SIG-M5 (cell line): ENCODE results near the gene FCER2.

Experiments used
- DNase-seq: peaks from one replicate; lab custom pipeline; 2025; lab: John Stamatoyannopoulos, UW

FCER2 gene

DNA sequence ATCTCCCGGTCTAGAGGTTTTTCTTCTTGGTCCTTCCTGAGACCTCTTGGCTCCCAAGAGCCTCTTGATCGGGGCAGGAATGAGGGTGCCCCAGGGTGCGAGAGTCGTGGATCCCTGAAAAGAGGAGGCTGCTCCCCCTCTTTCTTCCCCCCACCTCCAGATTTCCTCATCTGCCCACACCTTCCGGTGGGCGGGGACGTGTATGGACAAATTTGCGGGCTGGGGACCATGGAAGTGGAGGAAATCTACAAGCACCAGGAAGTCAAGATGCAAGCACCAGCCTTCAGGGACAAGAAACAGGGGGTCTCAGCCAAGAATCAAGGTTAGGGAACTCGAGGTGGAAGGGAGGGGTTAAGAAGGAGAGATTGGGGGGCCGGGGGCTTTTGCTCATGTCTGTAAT, 25.1 kb downstream of the FCER2 start, which contains the start of gene MCEMP1:
Gene MCEMP1, plus strand, starts transcription at position 237 of the 400 bp plus-strand sequence. Its CDS starts 31 bp downstream, at position 268.
- DNase-seq: no peak

DNA sequence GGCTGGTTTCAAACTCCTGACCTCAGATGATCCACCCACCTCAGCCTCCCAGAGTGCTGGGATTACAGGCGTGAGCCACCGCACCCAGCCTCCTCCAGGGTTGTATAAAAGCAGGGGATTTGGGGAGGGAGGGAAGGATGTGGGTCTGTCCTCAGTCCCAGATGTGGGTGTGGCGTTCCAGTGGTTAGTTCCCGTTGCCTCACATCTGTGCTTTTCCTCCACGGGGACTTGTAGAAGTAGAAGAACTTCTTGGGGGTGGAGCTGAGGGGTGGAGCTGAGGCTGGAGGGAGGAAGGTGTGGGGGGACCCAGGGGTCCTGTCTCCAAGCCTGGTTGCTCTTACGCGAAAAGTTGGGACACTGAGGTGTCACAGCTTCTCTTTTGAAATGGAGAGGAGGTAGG, 25.6 kb downstream of the FCER2 start:
- peak; percentile 73 for DNase-seq

DNA sequence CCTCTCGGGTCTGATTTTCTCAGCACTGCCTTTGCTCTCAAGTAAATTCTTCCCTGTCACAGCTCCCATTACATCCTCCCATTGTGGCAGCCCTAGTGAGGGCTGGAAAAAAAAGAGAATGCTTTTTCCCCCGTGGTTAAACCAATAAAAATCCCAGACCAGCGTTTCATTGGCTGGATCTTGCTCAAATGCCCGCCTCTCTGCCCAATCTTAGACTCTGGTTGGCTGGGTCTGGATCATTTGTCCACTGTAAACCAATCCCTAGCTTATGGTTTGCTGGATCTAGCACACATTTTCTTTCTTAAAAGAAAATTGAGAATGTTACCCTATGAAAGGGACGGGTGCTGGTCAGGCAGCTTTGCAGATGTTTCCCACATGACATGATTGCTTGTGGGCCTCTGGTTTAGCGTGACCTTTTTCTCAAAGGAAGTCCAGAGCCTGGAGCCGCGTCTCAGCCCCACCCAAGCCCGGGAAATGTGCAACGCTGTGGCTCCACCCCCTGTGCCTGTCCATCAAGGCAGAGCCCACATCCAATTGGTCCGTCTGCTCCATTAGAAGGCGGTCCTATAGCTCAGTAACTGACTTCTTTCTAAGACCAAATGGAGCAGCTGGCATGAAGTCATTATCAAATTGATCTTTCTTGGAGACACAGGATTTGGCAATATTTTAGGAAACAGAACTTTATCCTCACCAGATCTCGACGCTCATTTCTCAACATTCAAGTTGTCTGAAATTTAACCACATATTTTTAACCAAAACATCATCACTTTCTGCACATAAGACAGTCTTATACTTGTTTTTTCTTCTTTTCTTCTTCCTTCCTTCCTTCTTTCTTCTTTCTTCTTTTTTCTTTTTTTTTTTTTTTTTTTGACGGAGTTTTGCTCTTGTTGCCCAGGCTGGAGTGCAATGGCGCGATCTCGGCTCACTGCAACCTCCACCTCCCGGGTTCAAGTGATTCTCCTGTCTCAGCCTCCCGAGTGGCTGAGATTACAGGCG, 27.6 kb downstream of the FCER2 start:
- DNase-seq: peak; percentile 86

DNA sequence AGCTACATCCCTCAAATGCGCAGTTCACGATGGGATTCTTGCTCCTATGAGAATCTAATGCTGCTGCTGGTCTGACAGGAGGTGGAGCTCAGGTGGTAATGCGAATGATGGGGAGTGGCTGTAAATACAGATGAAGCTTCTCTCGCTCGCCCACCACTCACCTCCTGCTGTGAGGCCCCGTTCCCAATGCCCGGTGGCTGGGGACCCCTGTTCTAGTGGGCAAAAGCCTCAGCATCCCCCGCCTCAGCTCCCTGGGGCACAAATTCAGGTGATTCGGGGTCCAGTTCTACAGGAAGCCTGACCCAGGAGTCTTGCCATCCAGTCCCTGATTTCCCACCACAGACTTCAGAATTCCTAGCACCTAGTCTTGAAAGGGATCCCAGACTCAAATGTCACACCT, 29.4 kb downstream of the FCER2 start:
- DNase-seq: no peak

DNA sequence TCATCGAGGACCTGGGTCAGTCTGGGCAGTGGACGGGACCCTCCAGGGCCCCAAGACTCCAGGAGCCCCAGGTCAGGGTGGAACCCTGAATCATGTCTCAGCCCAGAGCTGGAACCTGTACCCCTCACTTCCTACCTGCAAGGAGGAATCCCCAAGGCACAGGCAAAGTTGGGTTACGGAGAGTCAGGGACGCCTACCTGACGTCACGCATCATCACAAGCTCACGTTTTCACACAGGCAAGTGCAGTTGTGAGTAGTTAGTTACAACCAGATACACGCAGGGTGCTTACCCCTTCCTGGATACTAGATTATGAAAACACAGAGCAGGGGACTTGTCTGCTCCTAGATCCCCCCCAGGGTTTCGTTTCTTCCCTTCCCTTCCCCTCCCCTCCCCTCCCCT, 31.1 kb downstream of the FCER2 start:
- no peak for DNase-seq

DNA sequence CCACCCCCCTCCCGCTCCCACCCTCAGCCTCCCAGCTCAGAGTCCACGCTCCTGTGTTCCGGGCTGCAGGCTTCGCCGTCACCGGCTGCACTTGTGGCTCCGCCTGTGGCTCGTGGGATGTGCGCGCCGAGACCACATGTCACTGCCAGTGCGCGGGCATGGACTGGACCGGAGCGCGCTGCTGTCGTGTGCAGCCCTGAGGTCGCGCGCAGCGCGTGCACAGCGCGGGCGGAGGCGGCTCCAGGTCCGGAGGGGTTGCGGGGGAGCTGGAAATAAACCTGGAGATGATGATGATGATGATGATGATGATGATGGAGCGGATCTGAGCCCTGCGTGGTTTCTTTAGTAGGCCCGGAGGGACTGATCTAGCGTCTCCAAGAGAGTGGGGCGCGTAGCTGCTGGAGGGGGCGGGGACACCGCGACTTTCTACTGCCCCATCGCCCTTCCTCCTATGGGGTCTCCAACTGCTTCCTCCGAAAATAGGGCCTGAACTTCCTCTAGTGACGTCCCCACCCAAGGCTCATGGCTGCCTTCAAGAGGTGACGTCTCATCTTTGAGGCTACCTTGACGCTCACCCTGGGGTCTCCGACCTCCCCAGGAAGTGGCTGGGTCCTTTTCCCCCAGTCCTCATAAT, 31.7 kb downstream of the FCER2 start:
- DNase-seq: no peak

DNA sequence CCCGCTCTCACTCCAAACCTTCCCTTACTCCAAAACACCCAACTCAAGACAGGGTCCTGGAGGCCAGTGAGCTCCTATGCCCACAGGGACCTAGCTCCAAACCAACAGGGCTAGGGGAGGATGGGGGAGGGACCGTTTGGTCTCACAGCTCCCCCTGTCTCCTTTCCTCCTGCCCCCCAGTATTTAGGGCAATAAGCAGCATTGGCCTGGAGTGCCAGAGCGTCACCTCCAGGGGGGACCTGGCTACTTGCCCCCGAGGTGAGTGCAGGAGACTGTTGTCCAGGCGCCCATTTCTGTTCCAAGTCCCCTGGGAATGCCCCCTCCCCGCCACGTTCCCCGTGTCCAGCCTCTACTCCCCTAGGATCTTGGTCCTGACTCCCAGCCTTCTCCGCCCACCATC, 32.3 kb downstream of the FCER2 start:
- DNase-seq: no peak

DNA sequence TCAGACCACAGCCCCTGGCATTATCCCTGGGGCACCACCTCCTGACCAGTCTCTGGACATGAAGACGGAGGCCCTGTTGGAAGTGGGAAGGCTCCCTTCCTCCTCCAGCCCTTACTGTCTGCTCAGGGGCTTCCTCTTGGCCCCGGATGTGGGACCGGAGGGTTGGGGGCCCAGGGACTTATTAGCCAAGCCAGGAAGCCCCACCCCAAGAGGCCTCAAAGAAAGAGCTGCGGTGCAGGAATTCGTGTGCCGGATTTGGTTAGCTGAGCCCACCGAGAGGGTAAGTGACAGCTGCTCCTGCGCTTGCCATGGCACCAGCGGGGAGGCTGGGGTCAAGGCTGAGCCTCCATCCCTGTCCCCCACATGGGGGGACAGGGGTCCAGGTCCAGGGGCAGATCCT, 33.1 kb downstream of the FCER2 start, which contains the start of gene RETN:
Gene RETN, plus strand, starts transcription at position 208 of the 400 bp plus-strand sequence. CDS start 278 bp downstream, outside the sequence.
- no peak for DNase-seq

DNA sequence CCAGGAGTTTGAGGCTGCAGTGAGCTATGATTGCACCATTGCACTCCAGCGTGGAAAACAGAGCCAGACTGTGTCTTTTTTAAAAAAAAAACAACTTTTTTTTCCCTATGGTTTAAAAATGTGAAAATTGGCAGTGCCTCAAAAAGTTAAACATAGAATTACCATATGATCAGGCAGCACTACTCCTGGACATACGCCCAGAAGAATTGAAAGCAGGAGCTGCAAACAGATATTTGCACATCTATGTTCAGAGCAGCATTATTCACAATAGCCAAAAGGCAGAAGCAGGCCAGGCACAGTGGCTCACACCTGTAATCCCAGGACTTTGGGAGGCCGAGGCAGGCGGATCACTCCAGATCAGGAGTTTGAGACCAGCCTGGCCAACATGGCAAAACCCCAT, 36.9 kb downstream of the FCER2 start:
- DNase-seq: no peak

DNA sequence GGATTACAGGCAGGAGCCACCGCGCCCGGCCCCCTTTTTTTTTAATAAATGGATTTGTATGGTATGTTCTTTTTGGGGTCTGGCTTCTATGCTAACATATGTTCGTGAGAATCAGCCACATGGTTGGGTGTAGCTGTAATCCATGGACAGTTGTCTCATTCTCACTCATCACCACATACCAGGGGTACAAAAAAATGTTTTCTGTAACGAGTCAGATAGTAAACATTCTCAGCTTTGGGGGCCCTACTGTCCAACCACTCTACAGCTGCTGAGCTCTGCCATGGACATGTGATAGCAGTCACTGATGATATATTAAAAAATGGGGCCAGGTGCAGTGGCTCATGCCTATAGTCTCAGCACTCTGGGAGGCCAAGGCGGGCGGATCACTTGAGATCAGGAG, 38.2 kb downstream of the FCER2 start:
- no peak for DNase-seq

DNA sequence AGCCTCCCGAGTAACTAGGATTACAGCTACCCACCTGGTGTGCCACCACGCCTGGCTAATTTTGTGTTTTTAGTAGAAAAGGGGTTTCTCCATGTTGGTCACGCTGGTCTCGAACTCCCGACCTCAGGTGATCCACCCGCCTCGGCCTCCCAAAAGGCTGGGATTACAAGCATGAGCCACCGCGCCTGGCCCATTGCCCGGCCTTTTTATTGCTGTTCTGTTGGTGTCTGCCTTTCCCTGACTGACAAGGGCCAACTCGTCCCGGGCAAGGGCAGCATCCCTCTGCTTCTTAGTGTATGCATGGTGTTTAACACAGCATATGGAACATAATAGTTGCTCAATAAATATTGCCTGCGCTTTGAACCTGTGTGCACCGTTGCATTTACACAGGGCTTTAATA, 39.3 kb downstream of the FCER2 start:
- DNase-seq: no peak

DNA sequence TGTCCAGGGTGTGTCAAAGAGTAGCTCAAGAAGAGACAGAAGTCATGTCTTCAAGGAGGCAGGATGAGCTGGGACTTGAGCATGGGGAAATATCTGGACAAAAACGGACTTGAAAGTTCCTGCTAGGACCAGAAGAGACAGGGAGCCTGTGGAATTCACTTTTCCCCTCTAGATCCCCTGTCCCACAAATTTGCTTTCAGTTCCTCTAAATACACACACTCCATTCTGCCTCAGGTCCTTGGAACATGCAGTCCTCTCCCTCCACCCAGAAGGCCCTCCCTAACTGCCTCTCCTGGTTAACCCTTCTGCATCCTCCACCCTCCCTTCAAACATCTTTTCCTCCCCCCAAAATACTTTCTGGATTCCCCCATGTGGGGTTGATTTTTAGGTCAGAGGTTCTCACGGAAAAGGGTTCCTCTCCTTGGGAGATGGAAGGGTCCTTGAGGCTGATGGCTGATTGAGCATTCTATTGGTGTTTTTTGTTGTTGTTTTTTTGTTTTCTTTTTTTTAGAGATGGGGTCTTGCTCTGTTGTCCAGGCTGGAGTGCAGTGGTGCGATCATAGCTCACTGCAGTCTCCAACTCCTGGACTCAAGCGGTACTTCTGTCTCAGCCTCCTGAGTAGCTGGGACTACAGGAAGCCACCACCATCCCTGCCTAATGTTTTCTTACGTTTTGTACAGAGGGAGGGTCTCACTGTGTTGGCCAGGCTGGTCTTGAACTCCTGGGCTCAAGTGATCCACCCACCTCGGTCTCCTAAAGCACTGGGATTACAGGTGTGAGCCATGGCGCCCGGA, 40.0 kb downstream of the FCER2 start:
- DNase-seq: no peak

DNA sequence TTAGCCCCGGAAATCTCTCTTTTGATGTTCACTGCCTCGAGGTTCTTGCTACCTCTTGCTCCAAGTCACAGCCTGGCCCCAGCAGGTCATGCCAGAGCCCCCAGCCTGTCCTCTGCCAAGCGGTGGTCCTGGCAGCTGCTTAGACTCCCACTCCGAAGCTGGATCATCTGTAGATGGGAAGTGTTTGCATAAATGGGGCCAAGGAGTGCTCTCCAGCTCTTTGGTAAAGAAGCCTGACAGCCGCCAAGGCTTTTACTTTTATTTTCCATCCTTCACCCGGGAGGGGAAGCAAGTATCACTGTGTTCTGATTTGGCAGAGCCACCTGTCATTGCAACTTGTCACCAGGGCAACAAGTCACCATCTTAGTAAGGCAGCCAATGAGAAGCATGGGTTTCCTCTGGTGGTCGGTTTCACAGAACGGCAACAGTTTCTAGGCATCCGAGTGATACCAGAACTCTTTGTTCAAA, 43.7 kb downstream of the FCER2 start:
- DNase-seq: no peak

DNA sequence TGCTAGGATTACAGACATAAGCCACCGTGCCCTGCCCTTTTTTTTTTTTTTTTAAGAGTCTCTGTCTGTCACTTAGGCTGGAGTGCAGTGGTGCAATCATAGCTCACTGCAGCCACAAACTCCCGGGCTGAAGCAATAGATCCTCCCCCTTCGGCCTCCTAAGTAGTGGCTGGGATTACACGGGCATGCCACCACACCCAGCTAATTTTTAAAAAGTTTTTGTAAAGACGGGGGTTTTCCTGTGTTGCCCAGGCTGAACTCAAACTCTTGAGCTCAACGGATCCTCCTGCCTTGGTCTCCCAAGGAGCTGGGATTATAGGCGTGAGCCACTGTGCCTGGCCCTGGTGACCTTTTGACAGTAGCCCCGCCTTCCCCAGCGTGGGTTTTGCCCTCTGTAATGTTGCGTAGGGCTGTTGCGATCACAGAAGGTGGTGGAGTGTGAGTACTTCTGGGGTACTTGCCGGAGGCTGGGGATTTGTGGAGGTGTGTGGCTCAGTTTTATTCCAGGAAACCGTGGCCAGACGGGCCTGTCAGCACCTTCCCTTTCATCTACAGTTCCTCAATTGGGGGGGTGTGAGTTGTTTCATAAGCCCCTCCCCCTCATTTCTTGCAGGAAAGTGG, 44.7 kb downstream of the FCER2 start:
- DNase-seq: peak; percentile 56

DNA sequence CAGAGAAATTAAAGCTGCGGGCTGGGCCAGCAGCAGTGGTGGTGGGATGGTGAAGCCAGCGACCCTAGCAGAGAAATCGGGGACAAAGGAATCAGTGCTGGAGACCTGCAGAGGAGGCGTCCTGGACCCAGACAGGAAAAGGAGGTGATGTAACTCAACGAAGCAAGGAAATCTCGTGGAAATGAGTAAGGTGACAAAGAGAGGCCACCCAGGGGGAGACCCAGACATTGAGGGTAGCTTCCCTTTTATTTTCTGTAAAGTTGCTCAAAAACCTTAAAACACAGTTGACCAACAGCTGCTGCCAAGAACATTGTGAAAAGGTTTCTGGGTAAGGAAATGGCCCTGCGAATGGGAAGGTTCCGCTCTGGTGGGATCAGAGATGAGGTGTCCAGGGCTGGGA, 46.4 kb downstream of the FCER2 start:
- DNase-seq: peak; percentile 71

DNA sequence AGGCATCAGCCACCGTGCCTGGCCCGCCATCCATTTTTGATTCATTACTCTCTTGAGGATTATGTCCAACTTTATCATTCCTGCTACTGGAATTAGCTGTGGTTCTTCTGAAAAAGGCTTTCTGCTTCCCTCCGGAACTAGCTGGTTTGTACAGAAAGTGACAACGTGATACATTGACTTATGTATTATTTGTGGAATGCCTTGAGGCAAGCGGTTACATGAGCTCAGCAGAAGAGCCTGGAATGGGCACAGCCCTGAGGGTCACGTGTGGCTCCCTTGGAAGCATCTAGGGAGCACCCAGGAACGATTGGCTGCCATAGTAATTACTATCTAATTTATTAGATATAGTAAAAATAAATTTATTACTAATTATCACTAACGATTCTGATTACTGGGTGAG, 47.5 kb downstream of the FCER2 start:
- no peak for DNase-seq

DNA sequence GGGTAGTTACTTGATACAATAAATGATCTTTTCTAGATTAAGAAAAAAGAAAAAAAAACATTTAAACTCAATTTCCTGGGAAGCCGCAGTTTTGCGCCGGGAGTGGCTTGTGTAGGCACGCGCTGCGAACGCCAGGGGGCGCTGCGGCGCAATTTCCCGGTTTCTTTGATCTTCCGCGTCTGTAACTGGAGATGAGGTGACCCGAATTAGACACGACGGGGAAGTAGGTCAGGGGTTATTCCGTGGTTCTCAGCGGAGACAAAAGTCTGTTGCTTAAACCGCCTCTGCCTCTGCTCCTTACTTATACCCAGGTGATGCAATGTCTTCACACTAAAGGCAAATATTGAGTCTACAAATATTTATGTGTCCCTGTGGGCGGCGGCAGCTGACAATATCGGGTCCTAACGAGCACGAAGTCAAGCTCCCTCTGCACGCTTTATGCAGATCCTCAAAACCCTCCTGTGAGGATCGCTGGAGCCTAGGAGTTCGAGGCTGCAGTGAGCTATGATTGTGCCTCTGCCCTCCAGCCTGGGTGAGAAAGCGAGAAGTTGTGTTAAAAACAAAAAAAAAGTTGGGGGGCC, 49.8 kb downstream of the FCER2 start:
- DNase-seq: peak; percentile 97

DNA sequence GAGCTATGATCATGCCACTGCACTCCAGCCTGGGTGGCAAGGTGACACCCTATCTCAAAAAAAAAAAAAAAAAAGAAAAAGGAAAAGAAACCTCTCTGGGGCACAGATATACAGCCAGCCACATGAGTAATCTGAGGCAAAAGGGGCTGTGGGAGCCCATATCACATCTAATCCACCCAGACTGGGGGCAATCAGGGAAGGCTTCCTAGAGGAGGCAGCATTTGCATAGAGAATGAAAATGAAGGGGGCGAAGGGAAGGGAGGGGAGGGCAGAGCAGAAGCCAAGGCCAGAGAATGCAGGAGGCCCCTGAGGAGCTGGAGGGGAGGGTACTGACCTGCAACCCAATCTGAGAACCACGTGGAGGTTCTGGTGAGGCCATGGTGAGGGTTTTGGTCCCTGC, 51.8 kb downstream of the FCER2 start:
- no peak for DNase-seq

DNA sequence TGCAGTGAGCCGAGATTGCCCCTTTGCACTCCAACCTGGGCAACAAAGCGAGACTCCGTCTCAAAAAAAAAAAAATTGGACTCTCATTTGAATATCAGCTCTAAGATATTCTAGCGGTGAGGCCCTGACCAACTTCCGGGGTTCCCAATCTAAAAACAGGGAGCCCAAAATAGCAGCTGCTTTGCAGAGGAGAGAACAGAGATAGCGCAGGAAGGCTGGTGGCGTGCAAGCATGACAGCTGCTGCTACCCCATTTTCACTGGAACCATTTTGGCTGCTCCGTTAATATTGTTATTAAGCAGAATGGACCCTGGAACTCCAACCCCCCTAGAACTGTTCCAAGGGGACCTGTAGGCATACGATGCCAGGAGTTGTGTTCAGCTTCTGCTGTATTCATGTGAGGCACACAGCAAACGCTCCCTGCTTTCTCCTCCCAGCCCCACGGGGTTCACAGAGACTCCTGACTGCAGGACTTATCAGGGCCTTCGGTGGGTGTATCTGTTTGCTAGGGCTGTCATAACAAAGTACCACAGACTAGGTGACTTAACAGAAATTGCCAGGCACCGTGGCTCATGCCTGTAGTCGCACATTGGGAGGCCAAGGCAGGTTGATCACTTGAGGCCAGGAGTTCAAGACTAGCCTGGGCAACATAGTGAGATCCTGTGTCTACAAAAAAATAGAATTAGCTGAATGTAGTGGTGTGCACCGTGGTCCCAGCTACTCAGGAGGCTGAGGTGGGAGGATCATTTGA, 53.5 kb downstream of the FCER2 start:
- DNase-seq: no peak

DNA sequence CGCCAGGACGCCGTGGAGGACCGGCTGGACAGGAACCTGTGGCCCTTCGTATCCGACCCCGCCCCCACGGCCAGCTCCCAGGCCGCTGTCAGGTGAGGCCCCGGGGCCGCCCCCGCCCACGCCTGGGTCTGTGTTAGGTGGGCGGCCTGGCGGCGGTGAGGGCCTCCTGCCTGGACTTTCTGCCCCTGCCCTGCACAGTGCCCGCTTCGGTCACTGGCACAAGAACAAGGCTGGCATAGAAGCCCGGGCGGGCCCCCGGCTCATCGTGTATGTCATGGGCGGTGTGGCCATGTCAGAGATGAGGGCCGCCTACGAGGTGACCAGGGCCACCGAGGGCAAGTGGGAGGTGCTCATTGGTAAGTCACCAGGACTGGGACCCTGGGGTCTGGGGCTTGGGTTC, 54.8 kb downstream of the FCER2 start:
- no peak for DNase-seq

DNA sequence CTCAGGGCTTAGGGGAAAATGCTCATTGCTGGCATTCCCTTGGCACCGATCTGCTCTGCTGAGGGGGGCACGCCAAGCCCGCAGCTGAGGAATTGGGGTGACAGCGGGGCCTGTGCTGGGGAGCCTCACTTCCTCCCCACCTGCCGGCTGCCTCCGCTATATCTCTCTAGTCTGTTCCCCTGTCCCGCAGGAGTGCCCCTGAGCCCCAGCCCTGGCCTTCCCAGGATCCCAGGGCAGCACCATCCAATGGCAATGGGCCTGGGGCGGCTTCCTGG, 55.6 kb downstream of the FCER2 start:
- DNase-seq: no peak
